ENCODE measurements around the gene SRRM5. TPM values are rescaled to one million over a fixed set of nuclear protein-coding genes. Genes with fewer than 3 reads are reported as not detected.

The SRRM5 gene
- total RNA-seq, 1 donor from 2014 or later, result 0.98 TPM

- intact Hi-C loops (cut with DNase I), result no loop called here
- peaks cover 0 to 25% of the 10 kb centered on the region in 2 donors for H3K36me3 ChIP-seq
- TF ChIP-seq CTCF (IDR thresholded peaks at IDR 0.05), result no peak
- TF ChIP-seq POLR2AphosphoS5 (IDR thresholded peaks at IDR 0.05; ENCODE audit: insufficient read depth in 1 of 2, low read depth in 1 of 2), result no peak
- no peak for TF ChIP-seq POLR2A (IDR thresholded peaks at IDR 0.05)
- H3K9me3 ChIP-seq, result no peaks in the 10 kb centered on the region
- no peak for DNase-seq (ENCODE audit: extremely low spot score in 2 of 2)
- H3K4me1 ChIP-seq, result peaks cover 28% of the 10 kb centered on the region
- no peak overlapping the region for H3K4me3 ChIP-seq
- no peak overlapping the region for H3K27ac ChIP-seq
- no peaks in the 10 kb centered on the region for H3K27me3 ChIP-seq
Measured at GRCh38 chr19:43591904-43592772, 19.8 kb upstream of the SRRM5 start.

DNA sequence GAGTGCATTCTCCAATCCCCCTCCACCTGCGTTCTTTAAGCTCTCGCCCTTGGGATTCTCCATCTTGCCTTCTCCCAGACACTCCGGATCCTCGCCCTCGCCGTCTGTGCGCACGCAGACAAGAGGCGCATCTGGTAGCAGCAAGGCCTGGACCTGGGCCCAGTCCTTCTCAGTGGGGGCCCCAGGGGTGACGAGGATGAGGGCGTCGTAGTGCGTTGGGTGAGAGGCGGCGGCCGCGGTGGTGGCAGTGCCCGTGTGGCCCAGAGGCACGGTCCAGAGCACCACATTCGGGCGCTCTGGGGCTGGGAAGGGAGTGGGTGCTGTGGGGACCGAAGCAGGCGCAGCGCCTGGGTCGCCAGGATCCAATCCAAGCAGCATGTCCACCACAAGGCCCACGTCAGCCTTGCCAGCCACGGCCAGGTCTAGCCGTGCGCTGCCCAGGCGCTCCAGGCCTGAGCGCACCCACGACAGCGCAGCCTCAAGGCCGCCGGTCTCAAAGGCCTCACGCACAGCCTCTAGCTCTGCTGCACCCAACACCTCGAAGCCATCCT, 19.0 kb upstream of the SRRM5 start:
- Histone ChIP-seq H3K4me1 (peaks cover 35% of the 10 kb centered on the region), H3K27ac (no peak overlapping the region), H3K36me3 (peaks cover 0 to 25% of the 10 kb centered on the region in 2 donors), H3K27me3 (no peaks in the 10 kb centered on the region), H3K4me3 (no peak overlapping the region), H3K9me3 (no peaks in the 10 kb centered on the region)
- DNase-seq (ENCODE audit: extremely low spot score in 2 of 2), result no peak
- no peak for TF ChIP-seq POLR2A (IDR thresholded peaks at IDR 0.05)
- no peak for TF ChIP-seq POLR2AphosphoS5 (IDR thresholded peaks at IDR 0.05; ENCODE audit: insufficient read depth in 1 of 2, low read depth in 1 of 2)
- TF ChIP-seq CTCF (IDR thresholded peaks at IDR 0.05), result no peak
- intact Hi-C loops (cut with DNase I), result no loop called here

DNA sequence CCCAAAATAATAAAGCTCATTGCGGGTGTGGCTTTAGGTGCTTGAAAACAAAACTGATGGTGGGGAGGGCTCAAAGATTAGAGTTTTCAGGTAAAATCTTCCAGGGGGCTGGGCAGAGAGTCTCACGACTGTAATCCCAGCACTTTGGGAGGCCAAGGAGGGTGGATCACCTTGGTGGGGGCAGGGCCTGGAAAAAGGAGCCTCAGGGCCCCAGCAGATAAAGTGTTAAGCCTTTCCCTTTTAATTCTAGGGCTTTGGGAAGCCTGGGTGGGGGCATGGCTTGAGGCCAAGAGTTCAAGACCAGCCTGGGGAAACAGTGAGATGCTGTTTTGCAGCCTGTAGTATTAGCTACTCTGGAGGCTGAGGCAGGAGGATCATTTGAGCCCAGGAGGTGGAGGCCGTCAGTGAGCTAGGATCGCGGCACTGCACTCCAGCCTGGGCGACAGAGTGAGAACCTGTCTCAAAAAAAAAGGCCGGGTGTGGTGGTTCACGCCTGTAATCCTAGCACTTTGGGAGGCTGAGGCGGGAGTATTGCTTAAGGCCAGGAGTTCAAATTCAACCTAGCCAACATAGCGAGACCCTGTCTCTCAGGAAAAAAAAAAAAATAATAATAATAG, 17.7 kb upstream of the SRRM5 start:
- H3K9me3 ChIP-seq, result no peaks in the 10 kb centered on the region
- intact Hi-C loops (cut with DNase I), result no loop called here
- TF ChIP-seq CTCF (IDR thresholded peaks at IDR 0.05), result no peak
- no peak for TF ChIP-seq POLR2AphosphoS5 (IDR thresholded peaks at IDR 0.05; ENCODE audit: insufficient read depth in 1 of 2, low read depth in 1 of 2)
- TF ChIP-seq POLR2A (IDR thresholded peaks at IDR 0.05), result no peak
- peak overlapping the region; percentile 96 for H3K27ac ChIP-seq
- H3K4me3 ChIP-seq, result peak overlapping the region; percentile 52 to 62
- DNase-seq (ENCODE audit: extremely low spot score in 2 of 2), result no peak
- H3K4me1 ChIP-seq, result peaks cover 39% of the 10 kb centered on the region
- peaks cover 0 to 33% of the 10 kb centered on the region in 2 donors for H3K36me3 ChIP-seq
- H3K27me3 ChIP-seq, result no peaks in the 10 kb centered on the region

- intact Hi-C loops (cut with DNase I), result no loop called here
- TF ChIP-seq POLR2A (IDR thresholded peaks at IDR 0.05), result no peak
- TF ChIP-seq POLR2AphosphoS5 (IDR thresholded peaks at IDR 0.05; ENCODE audit: insufficient read depth in 1 of 2, low read depth in 1 of 2), result no peak
- TF ChIP-seq CTCF (IDR thresholded peaks at IDR 0.05), result peak in 2 of 3 experiments; percentile 35 to 65
- Histone ChIP-seq H3K4me1 (peaks cover 39% of the 10 kb centered on the region), H3K27me3 (no peaks in the 10 kb centered on the region), H3K36me3 (peaks cover 0 to 37% of the 10 kb centered on the region in 2 donors), H3K27ac (peak overlapping the region; percentile 96), H3K4me3 (peak overlapping the region; percentile 52 to 62), H3K9me3 (no peaks in the 10 kb centered on the region)
- DNase-seq (ENCODE audit: extremely low spot score in 2 of 2), result no peak
Measured at GRCh38 chr19:43594710-43595604, 16.9 kb upstream of the SRRM5 start.

Data from vagina (tissue), 2 donors.